Body of pancreas (tissue), 4 donors: ENCODE data around the gene SNX18. TPM values are rescaled to one million over a fixed set of nuclear protein-coding genes. Genes with fewer than 3 reads are reported as not detected.
A peak's percentile ranks its signal among the peaks of the same experiment; 100 is the strongest.

Experiments
- ATAC-seq: fragments of 150-250 bp; one replicate; pipeline ENCODE4 v1.9.1; 2016
- DNase-seq, 4 donors: peaks; one replicate each; pipeline ENCODE4 v3.0.0-alpha.2; 2019
- H3K27ac ChIP-seq, 4 donors: fragments of 200-600 bp; sonication (generic); 1 replicate in 3 of 4; 2 replicates in 1 of 4; pipeline versions ENCODE4 v1.5.1 to v1.6.1; 2016 to 2019; ENCODE audit warnings: mild to moderate bottlenecking in 1 of 4, mixed read lengths in 1 of 4, moderate library complexity in 1 of 4
- H3K27me3 ChIP-seq, 2 donors: fragments of 200-600 bp; sonication (generic); one replicate each; pipeline ENCODE4 v1.6.0; 2016; ENCODE audit warnings: mild to moderate bottlenecking in 1 of 2
- H3K36me3 ChIP-seq, 2 donors: fragments of 200-600 bp; sonication (generic); replicated peaks in 1 of 2; 2 replicates each; pipeline ENCODE4 v1.5.1; 2016; ENCODE audit warnings: low read depth in 2 of 2; ENCODE audit not compliant: insufficient read depth in 1 of 2
- H3K4me1 ChIP-seq: fragments of 200-600 bp; sonication (generic); one replicate; pipeline ENCODE4 v1.6.0; 2016
- H3K4me3 ChIP-seq, 2 donors: fragments of 200-600 bp; sonication (generic); 1 replicate in 1 of 2; 2 replicates in 1 of 2; pipeline ENCODE4 v1.5.1; 2016 to 2019
- H3K9me3 ChIP-seq, 3 donors: fragments of 200-600 bp; sonication (generic); 1 replicate in 2 of 3; 2 replicates in 1 of 3; pipeline ENCODE4 v1.5.1; 2016
- POLR2A ChIP-seq, 3 donors: fragments of 450-650 bp; IDR thresholded peaks; one replicate each; pipeline ENCODE4 v1.6.1; 2016; ENCODE audit warnings: antibody characterized with exemption in 3 of 3, mild to moderate bottlenecking in 2 of 3
- WGBS, 2 donors: methylation state at CpG; one replicate each; pipeline ENCODE4 v1.1.5; 2017; 5-methylcytosine and 5-hydroxymethylcytosine counted together
- intact Hi-C: fragments of 100-400 bp; cut with DNase I; formaldehyde crosslinking; loops from one replicate; pipeline ENCODE4 v1.15.1; 2023
- total RNA-seq, 2 donors: library from RNA; depleted of rRNA; stranded (reverse); fragments of >200 nt; gene quantifications; one replicate each; pipeline ENCODE4 v1.1.0, GENCODE V29; 2016
- TF ChIP-seq, protein P1 (sequence below), 7 experiments: fragments of 450-650 bp in 4 of 7; fragments of 200-600 bp in 3 of 7; sonication (generic) in 3 of 7; IDR thresholded peaks; one replicate each; pipeline ENCODE4 v1.5.1; 2016 to 2019; ENCODE audit warnings: antibody characterized with exemption in 7 of 7

The SNX18 gene
- total RNA-seq: 10 to 100 TPM; 22.4 to 24.4 TPM

DNA sequence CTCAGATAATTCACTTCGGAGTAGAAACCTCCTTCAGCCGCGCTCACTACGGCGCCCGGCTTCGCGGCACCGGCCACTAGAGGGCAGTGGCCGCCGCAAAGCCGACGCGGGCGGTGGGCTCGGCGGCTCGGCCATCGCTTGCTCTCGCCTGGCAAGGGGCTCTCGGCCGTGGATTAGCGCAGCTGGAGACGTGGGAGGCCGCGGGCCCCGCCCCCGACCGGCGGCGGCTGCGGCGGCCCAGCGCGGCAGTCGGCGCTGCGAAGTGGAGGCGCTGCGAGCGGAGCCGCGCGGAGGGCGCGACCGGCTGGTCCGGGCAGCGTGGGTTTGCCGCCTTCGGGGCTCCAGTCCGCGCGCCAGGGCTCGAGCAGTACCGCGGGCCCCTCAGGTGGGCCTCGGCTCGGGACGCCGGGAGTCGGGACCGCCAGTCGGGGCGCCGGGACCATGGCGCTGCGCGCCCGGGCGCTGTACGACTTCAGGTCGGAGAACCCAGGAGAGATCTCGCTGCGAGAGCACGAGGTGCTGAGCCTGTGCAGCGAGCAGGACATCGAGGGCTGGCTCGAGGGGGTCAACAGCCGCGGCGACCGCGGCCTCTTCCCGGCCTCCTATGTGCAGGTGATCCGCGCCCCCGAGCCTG lies at the start of gene SNX18:
TSS of gene SNX18 (plus strand) at position 248 of the 634 bp plus-strand sequence. CDS start at position 442, 194 bp downstream.
- intact Hi-C loops: loop anchor here (5.0 to 10.0 kb wide), 2 partner anchors 330 to 637 kb away; no protein-coding TSS in a partner anchor
- DNase-seq: peak; percentile 92 to 96 (median 94)
- TF ChIP-seq, protein P1, sequence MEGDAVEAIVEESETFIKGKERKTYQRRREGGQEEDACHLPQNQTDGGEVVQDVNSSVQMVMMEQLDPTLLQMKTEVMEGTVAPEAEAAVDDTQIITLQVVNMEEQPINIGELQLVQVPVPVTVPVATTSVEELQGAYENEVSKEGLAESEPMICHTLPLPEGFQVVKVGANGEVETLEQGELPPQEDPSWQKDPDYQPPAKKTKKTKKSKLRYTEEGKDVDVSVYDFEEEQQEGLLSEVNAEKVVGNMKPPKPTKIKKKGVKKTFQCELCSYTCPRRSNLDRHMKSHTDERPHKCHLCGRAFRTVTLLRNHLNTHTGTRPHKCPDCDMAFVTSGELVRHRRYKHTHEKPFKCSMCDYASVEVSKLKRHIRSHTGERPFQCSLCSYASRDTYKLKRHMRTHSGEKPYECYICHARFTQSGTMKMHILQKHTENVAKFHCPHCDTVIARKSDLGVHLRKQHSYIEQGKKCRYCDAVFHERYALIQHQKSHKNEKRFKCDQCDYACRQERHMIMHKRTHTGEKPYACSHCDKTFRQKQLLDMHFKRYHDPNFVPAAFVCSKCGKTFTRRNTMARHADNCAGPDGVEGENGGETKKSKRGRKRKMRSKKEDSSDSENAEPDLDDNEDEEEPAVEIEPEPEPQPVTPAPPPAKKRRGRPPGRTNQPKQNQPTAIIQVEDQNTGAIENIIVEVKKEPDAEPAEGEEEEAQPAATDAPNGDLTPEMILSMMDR (IDR thresholded peaks at IDR 0.05): peak; percentile 95 to 100 (median 99)
- TF ChIP-seq POLR2A (IDR thresholded peaks at IDR 0.05): peak; percentile 45 to 64 (median 60)
- H3K4me3 ChIP-seq: peak within 1 kb of the TSS; percentile 62 to 91
- H3K4me1 ChIP-seq: peaks cover 41% of the 10 kb centered on the region
- ATAC-seq: peak; percentile 96
- H3K36me3 ChIP-seq: no peaks in the 10 kb centered on the region
- peak within 1 kb of the TSS; percentile 77 to 96 (median 89) for H3K27ac ChIP-seq
- WGBS, 2 donors: 0% methylated on average over 12 to 82 of the region's 88 CpGs
- no peaks in the 10 kb centered on the region for H3K9me3 ChIP-seq
- H3K27me3 ChIP-seq: no peaks in the 10 kb centered on the region

DNA sequence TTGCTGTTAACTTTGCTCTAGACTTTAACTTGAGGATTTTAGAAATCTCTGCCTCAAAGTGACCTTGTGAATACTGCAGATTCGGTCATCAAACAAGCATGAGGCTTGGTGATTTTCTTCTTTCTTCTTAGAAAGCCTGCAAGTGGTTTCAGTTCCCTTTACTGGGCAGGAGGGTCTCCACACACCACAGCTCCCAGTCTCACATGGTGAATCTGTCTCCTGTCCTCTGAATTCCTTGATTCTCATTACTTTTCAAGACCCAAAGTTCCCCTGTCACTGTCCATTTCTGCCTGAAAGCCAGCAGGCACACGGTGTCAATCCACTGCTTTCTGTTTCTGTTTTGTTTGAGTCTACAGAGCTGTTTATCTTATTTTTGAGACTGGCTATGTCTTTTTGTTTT lies 47.9 kb upstream of the SNX18 start:
- WGBS, 2 donors: 36 to 44% methylated on average over 2 of the region's 2 CpGs
- no peaks in the 10 kb centered on the region for H3K9me3 ChIP-seq
- no peaks in the 10 kb centered on the region for H3K36me3 ChIP-seq
- TF ChIP-seq, protein P1 (IDR thresholded peaks at IDR 0.05): no peak
- TF ChIP-seq POLR2A (IDR thresholded peaks at IDR 0.05): no peak
- ATAC-seq: no peak
- H3K4me3 ChIP-seq: no peak overlapping the region
- H3K27ac ChIP-seq: no peak overlapping the region
- H3K4me1 ChIP-seq: no peaks in the 10 kb centered on the region
- H3K27me3 ChIP-seq: no peaks in the 10 kb centered on the region
- DNase-seq: no peak
- intact Hi-C loops: no loop called here

DNA sequence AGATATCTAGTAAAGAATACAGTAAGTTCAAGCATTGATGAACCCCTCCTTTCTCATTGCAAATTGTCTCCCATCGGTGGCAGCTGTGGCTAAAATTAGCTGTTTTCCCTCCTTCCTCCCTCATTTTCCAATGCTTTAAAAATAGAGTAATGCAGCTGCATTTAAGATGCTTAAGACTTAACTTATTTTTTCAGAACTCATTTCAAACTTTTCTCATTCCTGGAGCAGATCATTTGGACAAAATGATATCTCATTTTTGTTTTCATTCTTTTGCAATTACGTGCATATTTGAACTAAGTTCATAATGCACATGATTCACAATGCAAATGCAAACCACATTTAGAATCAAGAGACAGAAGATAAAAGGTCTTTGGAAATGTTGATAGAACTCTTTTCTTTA lies 47.4 kb upstream of the SNX18 start:
- no peaks in the 10 kb centered on the region for H3K4me1 ChIP-seq
- WGBS, 2 donors: 52 to 66% methylated on average over 2 of the region's 2 CpGs
- no peak overlapping the region for H3K27ac ChIP-seq
- DNase-seq: no peak
- intact Hi-C loops: no loop called here
- TF ChIP-seq, protein P1 (IDR thresholded peaks at IDR 0.05): no peak
- TF ChIP-seq POLR2A (IDR thresholded peaks at IDR 0.05): no peak
- no peak for ATAC-seq
- no peaks in the 10 kb centered on the region for H3K9me3 ChIP-seq
- H3K27me3 ChIP-seq: no peaks in the 10 kb centered on the region
- no peak overlapping the region for H3K4me3 ChIP-seq
- H3K36me3 ChIP-seq: no peaks in the 10 kb centered on the region

GRCh38 chr5:54470677-54471076 lies 46.9 kb upstream of the SNX18 start:
- no peak for DNase-seq
- no peak overlapping the region for H3K27ac ChIP-seq
- H3K27me3 ChIP-seq: no peaks in the 10 kb centered on the region
- no peaks in the 10 kb centered on the region for H3K4me1 ChIP-seq
- H3K9me3 ChIP-seq: no peaks in the 10 kb centered on the region
- 28 to 46% methylated on average over 1 of the region's 1 CpG for WGBS, 2 donors
- no peak overlapping the region for H3K4me3 ChIP-seq
- no peak for ATAC-seq
- no peaks in the 10 kb centered on the region for H3K36me3 ChIP-seq
- no peak for TF ChIP-seq POLR2A (IDR thresholded peaks at IDR 0.05)
- TF ChIP-seq, protein P1 (IDR thresholded peaks at IDR 0.05): no peak
- intact Hi-C loops: no loop called here

GRCh38 chr5:54471398-54471797 lies 46.2 kb upstream of the SNX18 start:
- H3K4me3 ChIP-seq: no peak overlapping the region
- no peaks in the 10 kb centered on the region for H3K4me1 ChIP-seq
- H3K27ac ChIP-seq: no peak overlapping the region
- no peaks in the 10 kb centered on the region for H3K27me3 ChIP-seq
- intact Hi-C loops: no loop called here
- no peaks in the 10 kb centered on the region for H3K9me3 ChIP-seq
- ATAC-seq (no peak), DNase-seq (no peak)
- no peaks in the 10 kb centered on the region for H3K36me3 ChIP-seq
- 54 to 57% methylated on average over 3 of the region's 3 CpGs for WGBS, 2 donors
- TF ChIP-seq, protein P1 (IDR thresholded peaks at IDR 0.05): no peak
- no peak for TF ChIP-seq POLR2A (IDR thresholded peaks at IDR 0.05)
